ENCODE measurements around the gene MTR.

- TF ChIP-seq CTCF (IDR thresholded peaks at IDR 0.05 in 8 of 11, conservative IDR thresholded peaks at IDR 0.05 in 3 of 11) (peak in 1 of 11 experiments; percentile 15), POLR2AphosphoS5 (IDR thresholded peaks at IDR 0.05) (no peak), POLR2A (IDR thresholded peaks at IDR 0.05) (no peak)
Observed at GRCh38 chr1:236774926-236775325, 20.2 kb upstream of the MTR start.
